HepG2 (cell line): Measurements from ENCODE around the gene OS9. TPM values are rescaled to one million over a fixed set of nuclear protein-coding genes. Genes with fewer than 3 reads are reported as not detected.

Source experiments
- AKAP8 ChIP-seq: sonication (generic); formaldehyde crosslinking; IDR thresholded peaks from 2 replicates; pipeline ENCODE4 v1.5.1; 2020; ENCODE audit warnings: mild to moderate bottlenecking, missing genetic modification reagents
- ATF7-NPFF ChIP-seq: sonication (generic); formaldehyde crosslinking; IDR thresholded peaks from 2 replicates; pipeline ENCODE4 v1.8.1; 2023; ENCODE audit warnings: mild to moderate bottlenecking, low read depth, missing genetic modification reagents, moderate library complexity
- HHEX ChIP-seq: IDR thresholded peaks from 2 replicates; pipeline ENCODE4 v1.6.1; 2016; ENCODE audit warnings: control low read depth
- HOXA3 ChIP-seq: sonication (generic); formaldehyde crosslinking; IDR thresholded peaks from 2 replicates; pipeline ENCODE4 v1.5.0; 2020; ENCODE audit warnings: missing genetic modification reagents
- KDM2A ChIP-seq: sonication (generic); formaldehyde crosslinking; IDR thresholded peaks from 2 replicates; pipeline ENCODE4 v1.4.0; 2020; ENCODE audit warnings: low read depth, missing genetic modification reagents, borderline replicate concordance
- MYC ChIP-seq: sonication (generic); formaldehyde crosslinking; IDR thresholded peaks from 2 replicates; pipeline ENCODE4 v1.9.0; 2021; ENCODE audit warnings: missing genetic modification reagents, borderline replicate concordance
- SAFB2 ChIP-seq: sonication (generic); formaldehyde crosslinking; IDR thresholded peaks from 2 replicates; pipeline ENCODE4 v1.5.1; 2020; ENCODE audit warnings: missing genetic modification reagents, low read depth, mild to moderate bottlenecking, borderline replicate concordance
- SKI ChIP-seq: fragments of 450-650 bp; IDR thresholded peaks from one replicate; pipeline ENCODE4 v1.6.1; 2018; ENCODE audit warnings: mild to moderate bottlenecking; ENCODE audit not compliant: partially characterized antibody
- XBP1 ChIP-seq: sonication (generic); formaldehyde crosslinking; IDR thresholded peaks from 2 replicates; pipeline ENCODE4 v1.5.0; 2020; ENCODE audit warnings: missing genetic modification reagents
- ZBTB3 ChIP-seq: sonication (generic); formaldehyde crosslinking; IDR thresholded peaks from 2 replicates; pipeline ENCODE4 v1.4.0; 2020; ENCODE audit warnings: low read depth, mild to moderate bottlenecking, moderate library complexity, missing genetic modification reagents, borderline replicate concordance
- ZNF296 ChIP-seq: sonication (generic); formaldehyde crosslinking; conservative IDR thresholded peaks from 2 replicates; pipeline ENCODE4 v1.5.0; 2020; ENCODE audit warnings: mild to moderate bottlenecking, missing genetic modification reagents
- ZNF329 ChIP-seq: sonication (generic); formaldehyde crosslinking; IDR thresholded peaks from 2 replicates; pipeline ENCODE4 v1.9.0; 2021; ENCODE audit warnings: low read depth, mild to moderate bottlenecking, missing genetic modification reagents
- ZNF446 ChIP-seq: sonication (generic); formaldehyde crosslinking; IDR thresholded peaks from 2 replicates; pipeline ENCODE4 v1.5.0; 2020; ENCODE audit warnings: mild to moderate bottlenecking, missing genetic modification reagents
- ZNF737 ChIP-seq: sonication (generic); formaldehyde crosslinking; IDR thresholded peaks from 2 replicates; pipeline ENCODE4 v1.5.0; 2020; ENCODE audit warnings: missing genetic modification reagents, mild to moderate bottlenecking, borderline replicate concordance
- ZNF816 ChIP-seq: sonication (generic); formaldehyde crosslinking; IDR thresholded peaks from 2 replicates; pipeline ENCODE4 v1.8.0; 2022; ENCODE audit warnings: missing genetic modification reagents, mild to moderate bottlenecking, borderline replicate concordance
- ZNF841 ChIP-seq: sonication (generic); formaldehyde crosslinking; IDR thresholded peaks from 2 replicates; pipeline ENCODE4 v1.8.1; 2023; ENCODE audit warnings: missing genetic modification reagents, borderline replicate concordance
- polyA plus RNA-seq, 8 experiments: library from polyadenylated mRNA; depleted of rRNA in 3 of 8; stranded (reverse) in 7 of 8; unstranded in 1 of 8; fragments of >200 nt; fragmentation: Illumina TruSeq in 4 of 8; extraction: Trizol in 4 of 8; gene quantifications; 2 replicates each; pipeline versions ENCODE4 v1.2.1 to v1.2.3, GENCODE V29; 2011 to 2016; ENCODE audit warnings: low read depth in 4 of 8, missing spikeins in 1 of 8, mixed read lengths in 1 of 8; ENCODE audit not compliant: insufficient read depth in 1 of 8
- total RNA-seq, 5 experiments: library from RNA; depleted of rRNA; stranded (reverse); fragments of >200 nt; fragmentation: Illumina TruSeq; extraction: Trizol; gene quantifications; 2 replicates each; pipeline ENCODE4 v1.2.3, GENCODE V29; 2016; ENCODE audit warnings: low read depth in 1 of 5
- TF ChIP-seq, protein P1 (sequence below): sonication (generic); formaldehyde crosslinking; IDR thresholded peaks from 2 replicates; pipeline ENCODE4 v1.8.0; 2022; ENCODE audit warnings: missing genetic modification reagents, mild to moderate bottlenecking, inconsistent platforms, borderline replicate concordance
- TF ChIP-seq, protein P2 (sequence below): sonication (generic); formaldehyde crosslinking; IDR thresholded peaks from 2 replicates; pipeline ENCODE4 v1.8.1; 2023; ENCODE audit warnings: mild to moderate bottlenecking, inconsistent platforms, moderate library complexity, missing genetic modification reagents, borderline replicate concordance
- TF ChIP-seq, protein P3 (sequence below): sonication (generic); formaldehyde crosslinking; IDR thresholded peaks from 2 replicates; pipeline ENCODE4 v1.4.0; 2020; ENCODE audit warnings: mild to moderate bottlenecking, missing genetic modification reagents, borderline replicate concordance
- TF ChIP-seq, protein P4 (sequence below): sonication (generic); formaldehyde crosslinking; IDR thresholded peaks from 2 replicates; pipeline ENCODE4 v1.4.0; 2020; ENCODE audit warnings: mild to moderate bottlenecking, low read depth, missing genetic modification reagents
- TF ChIP-seq, protein P5 (sequence below): sonication (generic); formaldehyde crosslinking; IDR thresholded peaks from 2 replicates; pipeline ENCODE4 v1.4.0; 2020; ENCODE audit warnings: low read depth, mild to moderate bottlenecking, missing genetic modification reagents
- TF ChIP-seq, protein P6 (sequence below): sonication (generic); formaldehyde crosslinking; IDR thresholded peaks from 2 replicates; pipeline ENCODE4 v1.4.0; 2020; ENCODE audit warnings: mild to moderate bottlenecking, missing genetic modification reagents

OS9 gene
- total and polyA plus RNA-seq, 2 of the 13 experiments (the other 11 are each of a cell fraction or from before 2014, with no cell fraction given): 156 to 206 TPM

DNA sequence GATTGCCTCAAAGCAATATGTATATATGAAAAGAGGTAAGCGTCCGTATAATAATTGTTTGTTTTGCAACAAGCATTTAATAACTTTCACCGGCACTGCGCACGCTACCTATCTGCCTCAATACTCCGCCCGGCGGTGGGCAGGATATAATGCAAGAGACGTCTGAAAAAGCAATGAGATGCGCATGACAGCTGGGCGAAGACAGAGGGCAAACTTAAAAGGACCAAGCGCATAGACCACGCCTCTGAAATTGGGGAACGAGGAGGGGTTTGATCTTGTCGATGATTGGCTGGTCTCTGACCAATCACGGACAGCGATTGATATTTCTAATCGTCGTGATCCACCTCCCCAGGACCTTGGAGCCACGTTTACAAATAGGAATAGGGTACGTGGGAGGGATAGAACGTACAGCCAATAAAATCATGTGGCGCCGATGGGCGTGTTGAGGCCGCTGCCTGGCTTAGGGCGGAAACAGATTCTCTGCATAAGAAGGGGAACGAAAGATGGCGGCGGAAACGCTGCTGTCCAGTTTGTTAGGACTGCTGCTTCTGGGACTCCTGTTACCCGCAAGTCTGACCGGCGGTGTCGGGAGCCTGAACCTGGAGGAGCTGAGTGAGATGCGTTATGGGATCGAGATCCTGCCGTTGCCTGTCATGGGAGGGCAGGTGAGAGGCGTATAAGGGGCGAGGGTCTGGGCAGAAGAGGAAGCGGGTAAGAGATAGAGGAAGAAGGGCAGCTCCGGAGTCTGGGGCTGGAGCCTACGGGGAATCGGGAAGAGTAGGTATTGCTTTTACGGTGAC is at the start of gene OS9 (continued):
- TF ChIP-seq, protein P1, sequence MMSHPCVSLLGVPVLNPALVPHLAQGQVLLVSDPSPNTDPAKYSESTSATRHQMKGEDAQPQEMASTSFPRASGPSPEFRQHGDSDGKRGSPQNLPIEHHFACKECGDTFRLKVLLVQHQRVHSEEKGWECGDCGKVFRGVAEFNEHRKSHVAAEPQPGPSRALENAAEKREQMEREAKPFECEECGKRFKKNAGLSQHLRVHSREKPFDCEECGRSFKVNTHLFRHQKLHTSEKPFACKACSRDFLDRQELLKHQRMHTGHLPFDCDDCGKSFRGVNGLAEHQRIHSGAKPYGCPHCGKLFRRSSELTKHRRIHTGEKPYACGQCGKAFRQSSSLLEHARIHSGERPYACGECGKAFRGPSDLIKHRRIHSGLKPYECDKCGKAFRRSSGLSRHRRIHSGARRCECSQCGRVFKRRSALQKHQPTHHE: no peak
- TF ChIP-seq ZNF841 (CRISPR knock-in tag) (no peak), KDM2A (peak; percentile 58), ZNF446 (no peak), ATF7-NPFF (CRISPR knock-in tag) (no peak), AKAP8 (CRISPR knock-in tag) (no peak), ZNF296 (CRISPR knock-in tag) (no peak), SAFB2 (CRISPR knock-in tag) (no peak), ZNF329 (no peak), MYC (CRISPR knock-in tag) (peak; percentile 16; the same call in 1 of the 2 replicates), ZNF737 (CRISPR knock-in tag) (no peak), ZBTB3 (CRISPR knock-in tag) (no peak), ZNF816 (CRISPR knock-in tag) (peak; percentile 47; the same call in 1 of the 2 replicates), SKI (no peak), HOXA3 (CRISPR knock-in tag) (peak; percentile 76), HHEX (CRISPR knock-in tag) (no peak), XBP1 (CRISPR knock-in tag) (no peak; the same call in 1 of the 2 replicates)
- TF ChIP-seq, protein P2, sequence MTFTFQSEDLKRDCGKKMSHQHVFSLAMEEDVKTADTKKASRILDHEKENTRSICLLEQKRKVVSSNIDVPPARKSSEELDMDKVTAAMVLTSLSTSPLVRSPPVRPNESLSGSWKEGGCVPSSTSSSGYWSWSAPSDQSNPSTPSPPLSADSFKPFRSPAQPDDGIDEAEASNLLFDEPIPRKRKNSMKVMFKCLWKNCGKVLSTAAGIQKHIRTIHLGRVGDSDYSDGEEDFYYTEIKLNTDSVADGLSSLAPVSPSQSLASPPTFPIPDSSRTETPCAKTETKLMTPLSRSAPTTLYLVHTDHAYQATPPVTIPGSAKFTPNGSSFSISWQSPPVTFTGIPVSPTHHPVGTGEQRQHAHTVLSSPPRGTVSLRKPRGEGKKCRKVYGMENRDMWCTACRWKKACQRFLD: no peak
- TF ChIP-seq, protein P3, sequence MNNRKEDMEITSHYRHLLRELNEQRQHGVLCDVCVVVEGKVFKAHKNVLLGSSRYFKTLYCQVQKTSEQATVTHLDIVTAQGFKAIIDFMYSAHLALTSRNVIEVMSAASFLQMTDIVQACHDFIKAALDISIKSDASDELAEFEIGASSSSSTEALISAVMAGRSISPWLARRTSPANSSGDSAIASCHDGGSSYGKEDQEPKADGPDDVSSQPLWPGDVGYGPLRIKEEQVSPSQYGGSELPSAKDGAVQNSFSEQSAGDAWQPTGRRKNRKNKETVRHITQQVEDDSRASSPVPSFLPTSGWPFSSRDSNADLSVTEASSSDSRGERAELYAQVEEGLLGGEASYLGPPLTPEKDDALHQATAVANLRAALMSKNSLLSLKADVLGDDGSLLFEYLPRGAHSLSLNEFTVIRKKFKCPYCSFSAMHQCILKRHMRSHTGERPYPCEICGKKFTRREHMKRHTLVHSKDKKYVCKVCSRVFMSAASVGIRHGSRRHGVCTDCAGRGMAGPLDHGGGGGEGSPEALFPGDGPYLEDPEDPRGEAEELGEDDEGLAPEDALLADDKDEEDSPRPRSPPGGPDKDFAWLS (CRISPR knock-in tag): no peak
- TF ChIP-seq, protein P4, sequence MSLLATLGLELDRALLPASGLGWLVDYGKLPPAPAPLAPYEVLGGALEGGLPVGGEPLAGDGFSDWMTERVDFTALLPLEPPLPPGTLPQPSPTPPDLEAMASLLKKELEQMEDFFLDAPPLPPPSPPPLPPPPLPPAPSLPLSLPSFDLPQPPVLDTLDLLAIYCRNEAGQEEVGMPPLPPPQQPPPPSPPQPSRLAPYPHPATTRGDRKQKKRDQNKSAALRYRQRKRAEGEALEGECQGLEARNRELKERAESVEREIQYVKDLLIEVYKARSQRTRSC (CRISPR knock-in tag): no peak
- TF ChIP-seq, protein P5, sequence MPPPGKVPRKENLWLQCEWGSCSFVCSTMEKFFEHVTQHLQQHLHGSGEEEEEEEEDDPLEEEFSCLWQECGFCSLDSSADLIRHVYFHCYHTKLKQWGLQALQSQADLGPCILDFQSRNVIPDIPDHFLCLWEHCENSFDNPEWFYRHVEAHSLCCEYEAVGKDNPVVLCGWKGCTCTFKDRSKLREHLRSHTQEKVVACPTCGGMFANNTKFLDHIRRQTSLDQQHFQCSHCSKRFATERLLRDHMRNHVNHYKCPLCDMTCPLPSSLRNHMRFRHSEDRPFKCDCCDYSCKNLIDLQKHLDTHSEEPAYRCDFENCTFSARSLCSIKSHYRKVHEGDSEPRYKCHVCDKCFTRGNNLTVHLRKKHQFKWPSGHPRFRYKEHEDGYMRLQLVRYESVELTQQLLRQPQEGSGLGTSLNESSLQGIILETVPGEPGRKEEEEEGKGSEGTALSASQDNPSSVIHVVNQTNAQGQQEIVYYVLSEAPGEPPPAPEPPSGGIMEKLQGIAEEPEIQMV (CRISPR knock-in tag): no peak
- TF ChIP-seq, protein P6, sequence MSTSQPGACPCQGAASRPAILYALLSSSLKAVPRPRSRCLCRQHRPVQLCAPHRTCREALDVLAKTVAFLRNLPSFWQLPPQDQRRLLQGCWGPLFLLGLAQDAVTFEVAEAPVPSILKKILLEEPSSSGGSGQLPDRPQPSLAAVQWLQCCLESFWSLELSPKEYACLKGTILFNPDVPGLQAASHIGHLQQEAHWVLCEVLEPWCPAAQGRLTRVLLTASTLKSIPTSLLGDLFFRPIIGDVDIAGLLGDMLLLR (CRISPR knock-in tag): no peak
